ENCODE measurements around the gene ALOX5. TPM values are rescaled to one million over a fixed set of nuclear protein-coding genes. Genes with fewer than 3 reads are reported as not detected.
A peak's percentile ranks its signal among the peaks of the same experiment; 100 is the strongest.

Gene ALOX5
- total RNA-seq, 4 donors from 2014 or later: 27.8 to 127 (median 39.9) TPM

GRCh38 chr10:45423976-45424499, 50.0 kb downstream of the ALOX5 start:
- Histone ChIP-seq H3K4me3 (no peak overlapping the region), H3K27me3 (peaks cover 0 to 18% of the 10 kb centered on the region in 2 donors), H3K36me3 (no peaks in the 10 kb centered on the region), H3K9me3 (no peaks in the 10 kb centered on the region), H3K4me1 (peaks cover 0 to 42% (median 11%) of the 10 kb centered on the region in 4 donors), H3K27ac (no peak overlapping the region)
- 87 to 90% methylated on average over 7 of the region's 7 CpGs for WGBS, 2 donors
- TF ChIP-seq EP300 (IDR thresholded peaks at IDR 0.05) (no peak), POLR2A (IDR thresholded peaks at IDR 0.05) (no peak), CTCF (IDR thresholded peaks at IDR 0.05) (no peak)
- no peak for DNase-seq (ENCODE audit: low spot score in 2 of 2)

- no peaks in the 10 kb centered on the region for H3K36me3 ChIP-seq
- peaks cover 0 to 36% (median 10%) of the 10 kb centered on the region in 4 donors for H3K4me1 ChIP-seq
- peak overlapping the region in 2 of 4 donors; percentile 9 to 34 for H3K27ac ChIP-seq
- H3K9me3 ChIP-seq: no peaks in the 10 kb centered on the region
- 80 to 82% methylated on average over 13 to 15 of the region's 15 CpGs for WGBS, 2 donors
- H3K4me3 ChIP-seq: no peak overlapping the region
- DNase-seq (ENCODE audit: low spot score in 2 of 2): no peak
- H3K27me3 ChIP-seq: peaks cover 0 to 26% of the 10 kb centered on the region in 2 donors
- TF ChIP-seq EP300 (IDR thresholded peaks at IDR 0.05) (peak in 1 of 2 donors; percentile 62), POLR2A (IDR thresholded peaks at IDR 0.05) (no peak)
These were observed 50.8 kb downstream of the ALOX5 start for GRCh38 chr10:45424668-45425404.

- no peak overlapping the region for H3K4me3 ChIP-seq
- H3K9me3 ChIP-seq: no peaks in the 10 kb centered on the region
- TF ChIP-seq EP300 (IDR thresholded peaks at IDR 0.05): no peak
- no peak for TF ChIP-seq CTCF (IDR thresholded peaks at IDR 0.05)
- no peak for TF ChIP-seq POLR2A (IDR thresholded peaks at IDR 0.05)
- no peaks in the 10 kb centered on the region for H3K36me3 ChIP-seq
- DNase-seq (ENCODE audit: low spot score in 2 of 2): no peak
- no peak overlapping the region for H3K27ac ChIP-seq
- peaks cover 0 to 26% (median 4%) of the 10 kb centered on the region in 4 donors for H3K4me1 ChIP-seq
- 58 to 65% methylated on average over 10 of the region's 10 CpGs for WGBS, 2 donors
- peaks cover 0 to 27% of the 10 kb centered on the region in 2 donors for H3K27me3 ChIP-seq
These were observed 51.9 kb downstream of the ALOX5 start for GRCh38 chr10:45425621-45426563.

- DNase-seq (ENCODE audit: low spot score in 2 of 2): no peak
These were observed 53.4 kb downstream of the ALOX5 start for GRCh38 chr10:45427262-45427969.

More at GRCh38 chr10:45427262-45427969, 53.4 kb downstream of the ALOX5 start:
- TF ChIP-seq CTCF (IDR thresholded peaks at IDR 0.05) (no peak), EP300 (IDR thresholded peaks at IDR 0.05) (no peak), POLR2A (IDR thresholded peaks at IDR 0.05) (no peak)
- WGBS, 2 donors: 25 to 28% methylated on average over 26 to 37 of the region's 50 CpGs
- H3K4me1 ChIP-seq: peaks cover 0 to 19% (median 0%) of the 10 kb centered on the region in 4 donors
- H3K9me3 ChIP-seq: no peaks in the 10 kb centered on the region
- no peaks in the 10 kb centered on the region for H3K36me3 ChIP-seq
- H3K27ac ChIP-seq: no peak overlapping the region
- H3K27me3 ChIP-seq: peaks cover 0 to 27% of the 10 kb centered on the region in 2 donors
- peak overlapping the region in 1 of 4 donors; percentile 21 for H3K4me3 ChIP-seq
